GM19351 (cell line): ENCODE measurements around the gene TMEM134.
"Not testable (repeated sequence)": the region's sequence is repeated elsewhere in the genome, so short reads cannot be mapped to it uniquely, and the experiment has no call there.

Experiments used
- ATAC-seq: cut with Tn5 transposase; IDR thresholded peaks from one replicate; pipeline ENCODE4 v1.9.1; 2021; ENCODE audit warnings: mild to moderate bottlenecking, moderate library complexity; ENCODE audit not compliant: unreplicated experiment

Gene TMEM134

DNA sequence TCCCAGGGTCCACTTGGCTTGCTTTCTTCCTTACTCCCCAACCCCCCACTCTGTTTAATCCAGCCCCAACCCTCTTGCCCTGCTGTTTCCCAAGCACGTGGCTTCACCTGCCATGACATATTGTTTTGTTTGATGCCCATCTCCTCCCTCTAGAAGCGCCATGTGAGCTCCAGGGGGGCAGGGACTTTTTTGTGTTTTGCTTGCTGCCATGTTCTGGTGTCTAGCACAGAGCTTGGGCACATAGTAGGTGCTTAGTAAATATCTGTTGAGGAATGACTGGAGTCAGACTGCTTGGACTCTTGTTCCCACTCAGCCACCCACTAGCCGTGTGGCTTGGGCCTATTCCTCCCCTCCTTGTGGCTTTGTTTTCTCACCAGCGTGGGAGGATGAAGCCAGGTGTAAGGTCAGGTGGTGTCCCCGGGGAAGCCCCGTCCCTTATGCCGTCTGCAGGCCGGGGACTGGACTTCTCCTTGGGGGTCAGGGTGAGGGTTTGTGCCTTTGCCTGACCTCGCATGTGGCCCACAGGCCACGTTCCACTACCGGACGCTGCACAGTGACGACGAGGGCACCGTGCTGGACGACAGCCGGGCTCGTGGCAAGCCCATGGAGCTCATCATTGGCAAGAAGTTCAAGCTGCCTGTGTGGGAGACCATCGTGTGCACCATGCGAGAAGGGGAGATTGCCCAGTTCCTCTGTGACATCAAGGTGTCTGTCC lies 17.6 kb upstream of the TMEM134 start:
- ATAC-seq = peak; percentile 38

- not testable (repeated sequence) for ATAC-seq
These were observed 16.9 kb upstream of the TMEM134 start for GRCh38 chr11:67485873-67486361.

DNA sequence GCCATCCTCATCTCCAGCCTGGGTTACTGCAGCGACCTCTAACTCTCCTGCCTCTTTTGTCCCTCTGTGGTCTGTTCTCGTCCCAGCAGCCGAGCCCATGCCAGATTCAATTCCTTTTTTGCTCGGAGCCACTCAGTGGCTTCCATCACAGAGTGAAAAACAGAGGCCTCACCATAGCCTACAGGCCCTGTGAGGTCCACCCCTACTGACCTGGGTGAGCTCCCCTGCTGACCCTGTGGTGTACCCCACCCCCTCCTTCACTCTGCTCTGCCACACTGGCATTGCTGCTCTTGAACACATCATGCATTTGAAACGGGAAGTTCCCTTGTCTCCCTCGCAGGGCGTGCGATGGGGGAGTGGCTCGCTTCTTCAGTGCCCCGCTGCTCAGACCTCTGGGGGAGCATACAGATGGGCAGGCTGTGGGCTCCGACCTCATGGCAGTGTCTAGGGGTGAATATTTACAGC lies 15.8 kb upstream of the TMEM134 start:
- ATAC-seq = no peak

- ATAC-seq = no peak
These were observed 15.0 kb upstream of the TMEM134 start for GRCh38 chr11:67483831-67484665.

DNA sequence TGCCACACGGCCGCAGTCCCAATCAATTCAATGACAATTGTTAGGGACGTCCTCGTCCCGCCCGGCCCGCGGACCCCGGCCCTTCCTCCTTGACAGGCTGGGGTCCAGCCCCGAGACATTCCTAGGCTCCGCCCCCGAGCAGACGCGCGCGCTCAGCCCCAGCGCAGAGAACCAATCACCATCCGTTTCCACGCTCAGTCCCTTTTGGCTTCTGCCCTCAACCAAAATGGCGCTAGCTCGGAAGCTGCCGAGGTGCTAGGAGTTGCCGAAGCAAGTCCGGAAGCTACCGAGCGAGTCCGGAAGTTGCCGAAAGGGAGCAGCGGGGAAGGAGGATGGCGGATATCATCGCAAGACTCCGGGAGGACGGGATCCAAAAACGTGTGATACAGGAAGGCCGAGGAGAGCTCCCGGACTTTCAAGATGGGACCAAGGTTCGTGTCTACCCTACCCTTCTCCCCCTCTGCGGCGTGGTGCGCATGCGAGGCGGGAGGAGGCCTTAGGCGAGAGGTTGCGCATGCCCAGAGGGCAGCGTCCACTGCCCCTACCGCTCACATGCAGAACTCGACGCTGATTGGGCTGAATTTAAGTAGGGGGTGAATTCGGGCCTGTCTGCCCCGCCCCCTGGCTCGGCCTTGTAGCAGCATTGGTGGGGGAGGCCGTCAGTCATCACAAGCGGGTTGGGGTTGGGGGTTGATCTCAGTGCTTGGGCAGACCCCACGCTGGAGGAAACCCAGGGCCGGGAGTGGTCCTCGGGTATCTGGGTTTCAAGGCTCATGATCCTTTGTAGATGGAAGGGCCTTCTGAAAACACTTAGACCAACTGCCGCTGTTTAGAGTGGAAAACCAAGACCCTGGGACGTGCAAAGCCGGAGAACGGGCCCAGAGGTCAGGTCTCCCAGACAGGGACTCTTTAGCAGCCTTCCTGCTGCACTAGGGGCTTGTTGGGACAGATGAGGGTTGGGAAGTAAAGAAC lies 14.1 kb upstream of the TMEM134 start, which contains the start of gene AIP:
Gene AIP (plus strand): TSS at position 200 of the 972 bp plus-strand sequence. CDS start 133 bp downstream, at position 333.
- ATAC-seq = peak; percentile 59

DNA sequence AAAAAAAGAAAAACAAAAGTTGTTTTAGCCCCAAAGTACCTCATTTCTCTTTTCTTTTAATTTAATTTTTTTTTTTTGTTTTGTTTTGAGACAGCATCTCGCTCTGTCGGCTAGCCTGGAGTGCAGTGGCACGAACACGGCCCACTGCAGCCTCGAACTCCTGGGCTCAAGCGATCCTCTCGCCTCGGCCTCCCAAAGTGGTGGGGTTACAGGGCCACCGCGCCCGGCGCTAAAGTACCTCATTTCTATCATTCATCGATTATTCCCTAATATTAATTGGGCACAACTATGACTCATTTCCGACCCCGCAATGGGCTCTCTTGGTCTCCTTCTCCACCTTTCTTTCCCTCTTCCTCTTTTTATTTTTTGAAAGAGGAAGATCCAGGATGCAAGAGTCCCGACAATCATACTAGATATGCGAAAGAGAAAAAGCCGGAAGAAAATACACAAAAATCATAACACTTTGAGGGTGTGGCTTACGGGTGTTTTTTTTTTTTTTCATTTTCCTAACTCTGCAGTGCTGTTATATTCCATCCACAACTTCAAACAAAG lies 13.3 kb upstream of the TMEM134 start:
- no peak for ATAC-seq

GRCh38 chr11:67477344-67478050 lies 8.4 kb upstream of the TMEM134 start:
- not testable (repeated sequence) for ATAC-seq

DNA sequence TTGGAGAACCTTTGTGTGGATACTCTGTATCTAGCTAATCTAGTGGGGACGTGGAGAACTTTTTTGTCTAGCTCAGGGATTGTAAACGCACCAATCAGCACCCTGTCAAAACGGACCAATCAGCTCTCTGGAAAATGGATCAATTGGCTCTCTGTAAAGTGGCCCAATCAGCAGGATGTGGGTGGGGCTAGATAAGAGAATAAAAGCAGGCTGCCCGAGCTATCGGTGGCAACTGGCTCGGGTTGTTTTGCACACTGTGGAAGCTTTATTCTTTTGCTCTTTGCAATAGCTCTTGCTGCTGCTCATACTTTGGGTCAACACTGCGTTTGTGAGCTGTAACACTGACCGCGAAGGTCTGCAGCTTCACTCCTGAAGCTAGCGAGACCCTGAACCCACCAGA lies 7.6 kb upstream of the TMEM134 start:
- not testable (repeated sequence) for ATAC-seq

DNA sequence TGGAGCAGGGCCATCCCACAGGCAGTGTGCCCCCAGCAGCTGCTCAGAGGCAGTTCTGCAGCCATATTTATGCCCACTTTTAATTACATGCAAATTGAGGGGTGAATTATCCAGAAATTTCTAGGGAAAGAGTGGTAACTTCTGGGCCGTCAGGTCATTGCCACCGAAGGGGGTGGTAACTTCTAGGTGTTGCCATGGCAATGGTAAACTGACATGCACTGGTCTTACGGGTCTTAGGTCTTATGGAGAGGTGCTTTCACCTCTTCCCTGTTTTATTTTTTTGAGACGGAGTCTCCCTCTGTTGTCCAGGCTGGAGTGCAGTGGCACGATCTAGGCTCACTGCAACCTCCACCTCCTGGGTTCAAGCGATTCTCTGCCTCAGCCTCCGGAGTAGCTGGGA lies 3.8 kb upstream of the TMEM134 start:
- no peak for ATAC-seq

- no peak for ATAC-seq
These were observed 1.4 kb upstream of the TMEM134 start for GRCh38 chr11:67470337-67471002.

- ATAC-seq = no peak
These were observed 409 bp upstream of the TMEM134 start for GRCh38 chr11:67469508-67469811.

- ATAC-seq = peak; percentile 13
These were observed 644 bp downstream of the TMEM134 start for GRCh38 chr11:67468456-67468758.

DNA sequence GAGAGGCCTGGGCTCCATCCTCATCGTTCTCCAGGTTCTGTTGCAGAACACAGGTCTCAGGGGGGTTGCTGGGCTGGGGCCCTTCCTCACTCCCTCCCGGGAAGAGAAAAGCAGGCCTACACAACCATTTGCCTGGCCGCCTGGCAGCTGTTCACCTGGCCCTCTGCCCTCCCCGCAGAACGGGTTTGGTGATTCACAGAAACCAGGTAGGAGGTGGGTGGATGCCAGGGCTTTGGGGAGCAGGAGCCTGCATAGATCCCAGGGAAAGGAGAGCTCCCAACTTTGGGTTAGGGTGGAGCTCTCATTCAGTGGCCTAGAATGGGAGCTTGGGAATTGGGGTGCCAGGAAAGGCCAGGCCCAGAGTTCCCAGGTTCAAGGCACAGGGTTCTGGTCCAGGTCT lies 995 bp downstream of the TMEM134 start:
- ATAC-seq = no peak

DNA sequence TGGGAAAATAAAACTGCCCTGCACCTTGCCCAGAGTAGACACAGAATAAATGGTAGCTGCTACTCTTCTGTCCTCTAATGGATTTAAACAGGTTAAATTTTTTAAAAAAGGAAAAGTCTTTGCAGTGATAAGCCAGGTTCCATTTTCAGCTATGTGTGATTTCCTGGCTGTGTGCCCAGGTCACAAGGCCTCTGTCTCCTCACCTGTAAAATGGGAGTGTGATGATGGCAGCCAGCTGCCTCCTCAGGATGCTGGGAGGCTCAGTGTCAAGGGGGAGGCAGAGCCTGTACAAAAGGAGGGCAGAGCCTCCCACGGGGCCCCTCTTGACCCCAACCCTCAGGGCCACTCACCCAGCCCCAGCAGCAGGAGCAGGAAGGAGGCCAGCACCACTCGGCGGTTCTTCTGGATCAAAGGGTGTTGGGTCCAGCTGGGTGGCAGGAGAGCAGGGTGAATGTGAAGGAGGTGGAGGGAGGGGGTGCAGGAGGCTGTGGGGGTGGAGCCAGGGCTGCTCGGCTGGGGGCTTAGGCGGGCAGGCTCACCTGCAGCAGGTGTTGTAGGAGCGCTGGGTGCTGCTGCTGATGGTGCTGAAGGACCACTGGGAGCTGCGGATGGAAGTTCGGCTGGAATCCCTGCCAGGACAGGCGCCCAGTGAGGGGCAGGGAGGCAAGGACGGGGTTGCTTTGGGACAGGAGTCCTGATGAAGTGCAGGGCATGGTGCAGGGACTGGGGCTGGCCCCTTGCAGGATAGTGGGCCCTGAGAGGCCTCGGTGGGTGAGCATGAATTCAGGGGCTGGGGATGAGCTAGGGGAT lies 1.9 kb downstream of the TMEM134 start:
- no peak for ATAC-seq

GRCh38 chr11:67466367-67466766 lies 2.7 kb downstream of the TMEM134 start:
- ATAC-seq = no peak

- ATAC-seq = not testable (repeated sequence)
These were observed 3.5 kb downstream of the TMEM134 start for GRCh38 chr11:67465530-67465929.

GRCh38 chr11:67465189-67465510 lies 3.9 kb downstream of the TMEM134 start:
- no peak for ATAC-seq

- ATAC-seq = peak; percentile 55
These were observed 4.5 kb downstream of the TMEM134 start for GRCh38 chr11:67464411-67465188.
